ENCODE measurements around the gene ADK. TPM values are rescaled to one million over a fixed set of nuclear protein-coding genes. Genes with fewer than 3 reads are reported as not detected.
A peak's percentile ranks its signal among the peaks of the same experiment; 100 is the strongest.

Gene ADK
- total and polyA plus RNA-seq, 10 donors: 11.1 to 40.5 (median 32.1) TPM

- DNase-seq: no peak
- 90 to 95% (median 94%) methylated on average over 3 of the region's 3 CpGs for WGBS, 5 donors
- intact Hi-C loops (cut with DNase I; ENCODE audit: low total_unique reads): no loop called here
- H3K4me1 ChIP-seq: peaks cover 0 to 41% (median 0%) of the 10 kb centered on the region in 6 donors
- no peak overlapping the region for H3K4me3 ChIP-seq
- peaks cover 0 to 14% (median 10%) of the 10 kb centered on the region in 8 donors for H3K9me3 ChIP-seq
- peaks cover 0 to 6% (median 0%) of the 10 kb centered on the region in 6 donors for H3K36me3 ChIP-seq
- TF ChIP-seq CTCF (IDR thresholded peaks at IDR 0.05 in 8 of 11, conservative IDR thresholded peaks at IDR 0.05 in 3 of 11) (no peak), POLR2A (IDR thresholded peaks at IDR 0.05) (no peak), POLR2AphosphoS5 (IDR thresholded peaks at IDR 0.05) (no peak)
- H3K27ac ChIP-seq: no peak overlapping the region
- no peaks in the 10 kb centered on the region for H3K27me3 ChIP-seq (replicated peaks in 1 of 7)
These were observed 138.2 kb downstream of the ADK start for GRCh38 chr10:74289188-74289587.

- Histone ChIP-seq H3K36me3 (no peaks in the 10 kb centered on the region), H3K4me3 (no peak overlapping the region), H3K27me3 (replicated peaks in 1 of 7) (no peaks in the 10 kb centered on the region), H3K9me3 (peaks cover 0 to 7% (median 2%) of the 10 kb centered on the region in 8 donors), H3K27ac (peak overlapping the region in 2 of 8 donors; percentile 4 to 54), H3K4me1 (peaks cover 0 to 41% (median 0%) of the 10 kb centered on the region in 6 donors)
- TF ChIP-seq CTCF (IDR thresholded peaks at IDR 0.05 in 8 of 11, conservative IDR thresholded peaks at IDR 0.05 in 3 of 11) (no peak), POLR2AphosphoS5 (IDR thresholded peaks at IDR 0.05) (no peak), POLR2A (IDR thresholded peaks at IDR 0.05) (no peak)
- WGBS, 5 donors: 26 to 57% (median 44%) methylated on average over 4 of the region's 4 CpGs
- DNase-seq: no peak
- intact Hi-C loops (cut with DNase I; ENCODE audit: low total_unique reads): no loop called here
These were observed 138.9 kb downstream of the ADK start for GRCh38 chr10:74289951-74290350.

- intact Hi-C loops (cut with DNase I; ENCODE audit: low total_unique reads): no loop called here
- DNase-seq: no peak
- no peak for TF ChIP-seq CTCF (IDR thresholded peaks at IDR 0.05 in 8 of 11, conservative IDR thresholded peaks at IDR 0.05 in 3 of 11)
- no peak for TF ChIP-seq POLR2AphosphoS5 (IDR thresholded peaks at IDR 0.05)
- no peak for TF ChIP-seq POLR2A (IDR thresholded peaks at IDR 0.05)
- H3K4me1 ChIP-seq: peaks cover 0 to 41% (median 0%) of the 10 kb centered on the region in 6 donors
- WGBS, 5 donors: 87 to 95% (median 90%) methylated on average over 1 of the region's 1 CpG
- H3K27me3 ChIP-seq (replicated peaks in 1 of 7): no peaks in the 10 kb centered on the region
- no peaks in the 10 kb centered on the region for H3K36me3 ChIP-seq
- no peak overlapping the region for H3K4me3 ChIP-seq
- H3K27ac ChIP-seq: peak overlapping the region in 2 of 8 donors; percentile 4 to 54
- H3K9me3 ChIP-seq: no peaks in the 10 kb centered on the region
These were observed 139.7 kb downstream of the ADK start for GRCh38 chr10:74290708-74291107.

GRCh38 chr10:74292871-74293427, 141.9 kb downstream of the ADK start:
- peaks cover 0 to 41% (median 0%) of the 10 kb centered on the region in 6 donors for H3K4me1 ChIP-seq
- DNase-seq: no peak
- H3K36me3 ChIP-seq: no peaks in the 10 kb centered on the region
- no peak overlapping the region for H3K27ac ChIP-seq
- WGBS, 5 donors: 82 to 88% (median 86%) methylated on average over 4 of the region's 4 CpGs
- TF ChIP-seq CTCF (IDR thresholded peaks at IDR 0.05 in 8 of 11, conservative IDR thresholded peaks at IDR 0.05 in 3 of 11) (no peak), POLR2A (IDR thresholded peaks at IDR 0.05) (no peak)
- no peak overlapping the region for H3K4me3 ChIP-seq
- H3K9me3 ChIP-seq: no peaks in the 10 kb centered on the region
- intact Hi-C loops (cut with DNase I; ENCODE audit: low total_unique reads): no loop called here
- no peaks in the 10 kb centered on the region for H3K27me3 ChIP-seq (replicated peaks in 1 of 7)
